IMR-90 (cell line): Measurements from ENCODE around the gene RPS23.

Experiments
- BHLHE40 ChIP-seq: fragments of 150-350 bp; IDR thresholded peaks from 2 replicates; pipeline ENCODE4 v1.6.1; 2016; ENCODE audit warnings: mild to moderate bottlenecking, low read depth, low read length
- CHD1 ChIP-seq: IDR thresholded peaks from 2 replicates; pipeline ENCODE4 v1.6.1; 2012; ENCODE audit warnings: low read depth, low read length, improper control_type of control experiment
- CTCF ChIP-seq: conservative IDR thresholded peaks from 2 replicates; pipeline ENCODE4 v1.5.1; 2012; ENCODE audit warnings: mild to moderate bottlenecking, low read depth, low read length, improper control_type of control experiment
- FOS ChIP-seq: fragments of 150-350 bp; IDR thresholded peaks from 2 replicates; pipeline ENCODE4 v1.6.1; 2016; ENCODE audit warnings: low read depth, low read length
- MAFK ChIP-seq: IDR thresholded peaks from 2 replicates; pipeline ENCODE4 v1.6.1; 2012; ENCODE audit warnings: low read depth, low read length, improper control_type of control experiment
- MAZ ChIP-seq: IDR thresholded peaks from 2 replicates; pipeline ENCODE4 v1.6.1; 2012; ENCODE audit warnings: low read depth, mild to moderate bottlenecking, low read length, improper control_type of control experiment, moderate library complexity, borderline replicate concordance
- MXI1 ChIP-seq: IDR thresholded peaks from 2 replicates; pipeline ENCODE4 v1.6.1; 2012; ENCODE audit warnings: low read depth, mild to moderate bottlenecking, low read length, moderate library complexity, borderline replicate concordance
- POLR2A ChIP-seq: IDR thresholded peaks from 2 replicates; pipeline ENCODE4 v1.6.1; 2012; ENCODE audit warnings: mild to moderate bottlenecking, low read depth, low read length
- RAD21 ChIP-seq: IDR thresholded peaks from 2 replicates; pipeline ENCODE4 v1.6.1; 2012; ENCODE audit warnings: low read length, improper control_type of control experiment
- RCOR1 ChIP-seq: IDR thresholded peaks from 2 replicates; pipeline ENCODE4 v1.6.1; 2012; ENCODE audit warnings: mild to moderate bottlenecking, low read length, improper control_type of control experiment; ENCODE audit not compliant: insufficient replicate concordance
- SMC3 ChIP-seq: fragments of 150-350 bp; IDR thresholded peaks from 2 replicates; pipeline ENCODE4 v1.6.1; 2016; ENCODE audit warnings: low read depth, mild to moderate bottlenecking, antibody characterized with exemption, low read length, moderate library complexity
- USF2 ChIP-seq: fragments of 150-350 bp; IDR thresholded peaks from 2 replicates; pipeline ENCODE4 v1.6.1; 2017; ENCODE audit warnings: mild to moderate bottlenecking, antibody characterized with exemption, low read length, low read depth

GRCh38 chr5:82296929-82297328 lies 18.8 kb upstream of the RPS23 start:
- TF ChIP-seq USF2: no peak
- TF ChIP-seq POLR2A: no peak
- TF ChIP-seq CTCF: no peak
- no peak for TF ChIP-seq BHLHE40
- no peak for TF ChIP-seq RCOR1
- no peak for TF ChIP-seq MAFK
- TF ChIP-seq MAZ: no peak
- no peak for TF ChIP-seq RAD21
- TF ChIP-seq MXI1: no peak
- TF ChIP-seq CHD1: no peak
- no peak for TF ChIP-seq SMC3
- TF ChIP-seq FOS: no peak
